T47D (cell line): ENCODE data around the gene PITX3.

ENCODE experiments used
- DNase-seq, 2 experiments: peaks; one replicate each; pipeline versions ENCODE4 v3.0.0 to v3.0.0-alpha.2; 2011 to 2012; ENCODE audit warnings: low read depth in 1 of 2, low spot score in 1 of 2
- JUND ChIP-seq: IDR thresholded peaks from 2 replicates; pipeline ENCODE4 v1.6.1; 2012; ENCODE audit warnings: low read depth
- in situ Hi-C: cut with HindIII; loops from 2 replicates; pipeline ENCODE4 v1.10.0; 2016; ENCODE audit warnings: low sequenced_read_pairs, low pct_unique_long_range_greater_than_20kb

PITX3 gene

DNA sequence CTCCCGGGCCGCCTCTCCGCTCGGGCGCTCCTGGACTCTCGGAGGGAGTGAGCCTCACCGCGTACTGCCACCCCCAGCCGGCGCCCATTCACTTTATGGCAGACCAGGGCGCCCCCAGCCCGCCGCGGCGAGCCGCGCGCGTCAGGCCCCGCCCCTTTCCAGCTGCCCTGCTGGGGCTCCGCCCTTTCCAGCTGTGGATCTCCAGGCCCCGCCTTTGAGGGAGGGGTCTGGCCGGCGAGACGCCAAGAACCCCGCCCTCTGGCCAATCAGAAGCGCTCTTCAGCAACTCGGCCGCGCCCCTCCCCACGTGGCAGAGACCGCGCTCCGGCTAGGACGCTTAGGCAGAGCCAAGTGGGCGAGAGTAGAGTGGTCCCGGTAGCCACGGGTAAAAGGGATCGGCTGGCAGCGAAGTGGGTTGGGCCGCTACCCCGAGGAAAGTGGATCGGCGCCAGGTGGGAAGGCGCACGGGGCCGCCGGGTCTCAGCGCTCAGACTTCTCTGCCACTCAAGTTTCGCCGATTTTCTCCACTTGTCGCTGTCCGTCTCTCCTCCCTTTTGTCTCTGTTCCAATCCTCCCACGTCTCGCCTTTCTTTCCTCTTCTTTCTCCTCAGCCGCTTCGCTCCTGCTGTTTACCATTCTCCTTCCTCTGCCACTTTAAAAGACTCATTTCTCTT is at the start of gene PITX3:
TSS of gene PITX3 (minus strand) at position 69 of the 674 bp plus-strand sequence. CDS start 9,432 bp downstream, outside the sequence.
- in situ Hi-C loops = no loop called here
- DNase-seq = peak; percentile 90 to 95
- TF ChIP-seq JUND = no peak

DNA sequence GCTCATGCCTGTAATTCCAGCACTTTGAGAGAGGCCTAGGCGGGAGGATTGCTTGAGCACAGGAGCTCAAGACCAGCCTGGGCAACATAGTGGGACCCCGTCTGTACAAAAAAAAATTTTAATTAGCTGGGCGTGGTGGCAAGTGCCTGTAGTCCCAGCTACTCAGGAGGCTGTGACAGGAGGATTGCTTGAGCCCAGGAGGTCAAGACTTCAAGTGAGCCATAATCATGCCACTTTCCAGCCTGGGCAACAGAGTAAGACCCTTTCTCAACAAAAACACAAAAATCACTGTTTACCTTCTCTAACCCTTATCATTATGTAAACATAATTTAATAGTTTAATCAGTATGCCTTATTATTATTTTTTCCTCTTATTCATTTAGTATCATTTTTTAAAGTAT is 48.5 kb upstream of the PITX3 start:
- TF ChIP-seq JUND = no peak
- in situ Hi-C loops = no loop called here
- no peak for DNase-seq

DNA sequence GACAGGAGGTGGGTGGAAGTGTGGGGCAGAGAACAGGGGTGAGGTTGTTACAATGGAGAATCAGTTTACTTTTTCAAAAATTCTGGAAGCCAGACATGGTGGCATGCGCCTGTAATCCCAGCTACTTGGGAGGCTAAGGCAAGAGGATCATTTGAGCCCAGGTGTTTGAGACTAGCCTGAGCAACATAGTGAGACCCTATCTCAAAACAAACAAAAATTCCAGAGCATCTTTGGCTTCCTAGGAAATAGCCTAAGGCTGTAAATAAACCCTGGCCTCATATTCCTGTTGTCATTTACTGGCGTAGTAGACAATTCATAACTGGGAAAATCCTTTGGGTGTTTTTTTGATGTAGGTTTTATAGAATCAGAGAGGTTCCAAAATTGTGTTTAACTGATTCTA is 48.0 kb upstream of the PITX3 start:
- in situ Hi-C loops = no loop called here
- DNase-seq = no peak
- TF ChIP-seq JUND = no peak

DNA sequence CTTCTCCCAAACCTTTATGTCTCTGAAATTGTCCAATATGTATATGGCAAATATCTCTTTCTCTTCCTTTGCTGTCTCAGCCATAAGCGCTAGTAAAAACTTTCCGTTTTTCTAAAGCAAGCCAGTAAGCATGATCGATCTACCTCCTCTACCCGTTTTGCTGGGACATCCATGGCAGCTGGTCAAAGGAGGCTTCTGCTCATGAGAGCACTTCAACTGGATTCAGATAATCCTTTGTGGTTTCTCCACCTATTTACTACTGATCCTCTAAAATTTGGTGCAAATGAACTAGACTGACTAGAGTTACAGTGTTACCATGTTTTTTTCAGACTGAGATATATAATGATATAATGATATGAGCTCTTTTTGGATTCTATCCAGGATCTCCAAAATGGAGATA is 46.7 kb upstream of the PITX3 start:
- TF ChIP-seq JUND = no peak
- no peak for DNase-seq
- in situ Hi-C loops = no loop called here

DNA sequence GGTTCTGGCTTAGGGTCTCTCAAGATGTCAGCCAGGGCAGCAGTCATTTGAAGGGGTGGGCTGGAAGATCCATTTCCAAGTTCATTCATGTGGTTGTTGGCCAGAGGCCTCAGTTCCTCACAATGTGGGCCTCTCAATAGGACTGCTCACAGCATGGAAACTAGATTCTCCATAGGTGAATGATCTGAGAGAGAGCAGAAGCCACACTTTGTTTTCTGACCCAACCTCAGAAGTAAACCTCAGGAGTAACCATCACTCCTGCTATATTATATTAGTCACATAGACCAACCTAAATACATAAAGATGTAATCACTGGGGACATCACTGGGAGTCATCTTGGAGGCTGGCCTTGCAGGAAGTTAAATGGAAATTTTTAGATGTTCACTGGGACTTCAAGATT is 46.2 kb upstream of the PITX3 start:
- no peak for TF ChIP-seq JUND
- no peak for DNase-seq
- in situ Hi-C loops = no loop called here

DNA sequence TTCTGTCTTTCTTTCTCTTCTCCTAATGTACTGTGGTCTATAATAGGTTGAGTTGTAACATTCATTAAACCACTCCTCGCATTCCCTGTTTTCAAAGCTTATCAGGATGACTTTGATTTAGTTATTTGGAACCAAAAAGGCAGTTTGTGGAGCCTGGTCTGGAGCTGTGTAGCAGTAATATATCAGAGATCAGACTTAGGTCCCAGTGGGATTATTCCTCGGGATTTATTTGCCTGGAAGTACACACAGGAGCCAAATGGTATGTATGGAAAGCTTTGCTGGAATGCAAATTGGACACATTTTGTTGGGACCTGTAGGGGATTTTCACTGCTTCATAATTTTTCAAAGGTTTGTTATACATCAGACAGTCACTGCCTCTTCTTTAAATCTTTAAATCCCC is 44.9 kb upstream of the PITX3 start:
- no peak for DNase-seq
- in situ Hi-C loops = no loop called here
- TF ChIP-seq JUND = no peak

DNA sequence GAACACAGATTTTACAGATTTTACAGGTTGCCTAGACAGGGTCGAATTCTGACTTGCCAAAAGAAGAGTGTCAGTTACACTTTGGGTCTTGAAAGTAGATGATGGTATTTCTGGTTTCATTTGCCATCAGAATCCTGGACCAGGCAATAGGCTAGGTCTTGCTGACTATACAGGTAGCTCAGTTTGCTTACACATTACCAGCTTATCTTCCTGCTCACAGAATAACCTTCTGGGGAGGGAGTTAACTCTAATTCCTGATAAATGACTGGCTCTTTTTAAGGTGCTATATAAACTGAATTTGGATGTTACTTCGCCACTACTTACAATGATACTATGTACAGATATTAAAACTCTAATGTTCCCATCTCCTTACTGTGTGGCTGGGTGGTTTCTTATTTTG is 43.8 kb upstream of the PITX3 start:
- TF ChIP-seq JUND = no peak
- DNase-seq = no peak
- in situ Hi-C loops = no loop called here

DNA sequence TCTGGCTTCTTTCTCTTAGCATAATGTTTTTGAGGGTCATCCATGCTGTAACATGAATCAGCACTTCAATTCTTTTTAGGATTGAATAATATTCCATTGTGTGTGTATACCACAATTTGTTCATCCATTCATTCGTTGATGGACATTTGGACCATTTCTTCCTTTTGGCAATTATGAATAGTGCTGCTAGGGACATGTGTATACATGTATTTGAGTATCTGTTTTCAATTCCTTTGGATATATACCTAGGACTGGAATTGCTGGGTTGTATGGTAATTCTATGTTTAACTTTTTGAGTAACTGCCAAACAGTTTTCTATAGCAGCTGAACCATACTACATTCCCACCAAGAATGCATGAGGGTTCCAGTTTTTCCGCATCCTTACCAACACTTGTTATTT is 43.2 kb upstream of the PITX3 start:
- in situ Hi-C loops = no loop called here
- no peak for TF ChIP-seq JUND
- DNase-seq = no peak

DNA sequence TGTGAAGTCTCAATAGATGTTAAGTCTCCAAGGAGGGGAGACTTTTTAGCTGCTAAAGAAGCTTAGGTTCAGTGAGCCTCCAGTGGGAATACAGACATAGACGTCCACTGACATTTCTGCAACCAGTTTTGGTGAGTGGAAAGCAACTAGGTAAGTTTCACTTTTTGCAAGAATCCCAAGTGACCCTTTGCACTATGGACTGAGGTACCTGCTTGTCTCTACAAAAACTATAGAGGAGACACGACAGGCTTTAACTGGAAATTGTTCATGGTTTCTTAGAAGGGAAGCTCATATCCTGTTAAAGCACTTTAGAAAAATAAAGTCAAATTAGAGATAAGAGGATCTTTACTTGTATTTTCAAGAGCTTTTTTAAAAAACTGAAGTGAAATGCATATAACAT is 42.6 kb upstream of the PITX3 start:
- no peak for TF ChIP-seq JUND
- in situ Hi-C loops = no loop called here
- no peak for DNase-seq

DNA sequence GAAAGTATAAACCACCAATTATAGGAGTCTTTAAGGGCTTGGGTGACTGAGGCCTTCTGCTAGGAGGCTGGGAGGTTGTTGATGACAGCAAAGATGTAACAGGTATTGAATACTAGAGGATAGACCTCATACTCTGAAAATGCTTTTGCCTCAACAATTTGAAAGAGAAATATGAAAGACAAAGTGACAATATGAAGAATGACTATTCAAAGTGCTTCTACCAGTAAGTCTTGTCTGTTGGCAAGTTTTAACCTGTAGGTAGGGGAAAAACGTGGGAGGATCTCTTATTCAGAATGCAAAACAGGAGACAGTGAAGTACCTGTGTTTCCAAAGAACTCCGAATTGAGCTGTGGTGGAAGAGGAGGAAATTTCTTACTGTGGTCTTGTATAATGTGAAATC is 42.2 kb upstream of the PITX3 start:
- TF ChIP-seq JUND = no peak
- no peak for DNase-seq
- in situ Hi-C loops = no loop called here

DNA sequence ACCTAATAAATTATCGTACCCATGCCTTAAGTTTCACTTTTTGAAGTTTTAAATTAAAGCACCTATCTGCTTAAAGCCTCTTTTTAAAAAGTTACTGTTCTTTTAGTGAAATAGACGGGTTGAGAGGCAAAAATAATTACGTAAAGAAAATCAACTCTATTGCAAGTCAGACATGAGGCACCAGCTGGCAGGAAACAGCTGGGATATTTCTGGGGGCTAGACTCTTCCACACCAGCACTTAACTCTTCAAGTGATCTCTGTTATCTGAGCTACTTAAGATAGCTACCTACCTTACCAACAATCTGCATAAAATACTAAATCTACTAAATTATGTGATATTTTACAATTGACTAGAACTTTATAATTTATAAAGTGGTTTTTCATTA is 39.8 kb upstream of the PITX3 start:
- TF ChIP-seq JUND = no peak
- in situ Hi-C loops = no loop called here
- DNase-seq = no peak

DNA sequence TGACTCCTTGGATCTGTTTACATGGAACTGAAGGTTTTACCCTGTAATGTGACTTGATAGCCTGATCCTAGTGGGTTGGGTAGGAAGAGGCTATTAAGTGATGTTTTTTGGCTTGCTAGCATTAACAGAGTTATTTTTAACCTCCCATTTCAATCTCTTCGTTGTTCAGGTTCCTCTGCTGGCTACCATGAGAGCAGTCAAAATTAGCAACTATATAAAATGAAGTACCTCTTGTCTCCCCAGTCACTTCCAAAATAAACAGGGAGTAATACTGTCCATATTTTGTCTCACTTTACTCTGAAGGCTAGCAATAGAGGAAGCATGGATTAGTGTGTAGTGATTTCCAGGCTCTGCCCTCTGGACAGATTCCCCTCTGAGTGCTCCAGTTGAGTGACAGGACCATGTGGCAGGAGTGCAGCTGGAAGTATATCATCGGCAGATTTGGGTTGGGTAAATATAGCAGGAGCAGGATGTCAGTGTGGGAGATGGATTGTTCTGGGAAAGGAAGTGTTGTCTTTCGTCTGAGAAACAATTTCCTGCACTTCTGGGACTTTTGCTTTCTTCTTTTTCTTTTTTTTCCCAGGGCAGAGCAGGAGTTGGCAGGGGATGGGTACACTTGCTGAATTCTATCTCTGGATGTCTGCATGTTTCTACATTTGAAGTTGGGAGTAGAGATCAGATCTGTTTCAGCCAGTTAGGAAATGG is 39.2 kb upstream of the PITX3 start:
- no peak for TF ChIP-seq JUND
- in situ Hi-C loops = no loop called here
- DNase-seq = no peak

DNA sequence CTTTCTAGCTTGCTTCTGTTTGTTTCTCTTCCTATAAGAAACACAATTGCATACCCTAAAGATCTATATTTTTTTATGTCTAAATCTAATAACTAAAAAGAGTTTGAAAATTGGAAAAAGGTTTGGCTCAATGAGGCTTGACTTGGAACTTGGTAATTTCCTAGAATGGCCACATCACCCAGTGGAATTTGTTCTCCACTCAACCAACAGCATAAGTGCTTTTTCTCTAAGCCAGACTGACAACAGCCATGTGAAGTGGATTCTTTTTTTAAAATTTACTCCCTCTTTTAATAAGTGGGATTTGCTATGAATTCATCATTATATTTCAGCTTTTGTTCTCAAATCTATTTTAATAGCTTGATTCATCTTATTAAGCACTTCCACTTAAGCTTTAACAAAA is 37.8 kb upstream of the PITX3 start:
- in situ Hi-C loops = no loop called here
- no peak for DNase-seq

DNA sequence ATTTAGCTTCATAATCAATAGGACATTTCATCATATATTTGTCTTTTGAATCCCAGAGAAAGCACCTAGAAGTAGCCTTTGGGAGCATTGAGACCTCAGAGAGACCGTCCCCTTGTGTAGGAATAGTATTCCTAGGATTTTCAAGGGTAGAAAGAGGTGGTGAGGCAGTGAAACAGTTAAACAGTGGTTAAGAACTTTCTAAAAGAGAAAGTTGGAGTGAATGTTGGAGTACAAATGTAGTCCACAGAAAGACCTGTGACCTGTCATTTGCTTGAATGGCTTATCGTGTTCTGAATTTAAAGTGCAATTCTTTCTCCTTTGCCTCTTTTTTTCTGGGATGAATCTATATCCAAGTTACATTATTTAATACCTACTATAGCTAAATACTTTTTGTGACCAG is 34.0 kb upstream of the PITX3 start:
- in situ Hi-C loops = no loop called here
- no peak for DNase-seq

More for the DNA sequence above, 37.8 kb upstream of the PITX3 start:
- no peak for TF ChIP-seq JUND

More for the DNA sequence above, 34.0 kb upstream of the PITX3 start:
- TF ChIP-seq JUND = no peak
